HG03175 (cell line): ENCODE results near the gene MRPL41.
"Not testable (repeated sequence)": the region's sequence is repeated elsewhere in the genome, so short reads cannot be mapped to it uniquely, and the experiment has no call there.

Experiments
- ATAC-seq: cut with Tn5 transposase; IDR thresholded peaks from one replicate; pipeline ENCODE4 v1.9.1; 2021; ENCODE audit warnings: mild to moderate bottlenecking, moderate library complexity; ENCODE audit not compliant: unreplicated experiment

The MRPL41 gene

DNA sequence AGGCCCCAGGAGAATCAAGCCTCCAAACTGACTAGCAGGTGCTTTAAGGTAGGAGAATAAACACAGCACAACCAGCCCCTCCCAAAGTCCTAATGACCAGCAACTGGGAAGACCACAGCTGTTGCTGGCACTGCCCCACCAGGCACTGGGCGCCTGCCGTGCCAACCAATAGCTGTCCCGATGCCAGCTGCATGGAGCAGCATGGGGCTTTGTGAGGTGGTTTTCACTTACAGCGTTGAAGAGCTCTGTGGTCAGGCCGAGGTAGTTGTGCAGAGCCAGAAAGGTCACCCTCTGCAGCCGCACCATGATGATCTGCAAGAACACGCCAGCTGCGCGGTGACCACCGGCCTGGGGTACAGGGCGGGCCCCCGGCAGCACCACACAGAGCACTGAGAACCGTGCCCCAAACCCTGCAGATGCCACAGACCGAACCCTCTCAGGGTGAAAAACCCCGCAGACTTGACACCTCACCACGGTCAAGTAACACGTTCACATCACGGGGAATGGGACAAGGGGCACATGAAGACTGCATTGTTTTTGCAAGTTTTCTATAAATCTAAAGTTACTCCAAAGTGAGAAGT is 30.2 kb upstream of the MRPL41 start:
- no peak for ATAC-seq

DNA sequence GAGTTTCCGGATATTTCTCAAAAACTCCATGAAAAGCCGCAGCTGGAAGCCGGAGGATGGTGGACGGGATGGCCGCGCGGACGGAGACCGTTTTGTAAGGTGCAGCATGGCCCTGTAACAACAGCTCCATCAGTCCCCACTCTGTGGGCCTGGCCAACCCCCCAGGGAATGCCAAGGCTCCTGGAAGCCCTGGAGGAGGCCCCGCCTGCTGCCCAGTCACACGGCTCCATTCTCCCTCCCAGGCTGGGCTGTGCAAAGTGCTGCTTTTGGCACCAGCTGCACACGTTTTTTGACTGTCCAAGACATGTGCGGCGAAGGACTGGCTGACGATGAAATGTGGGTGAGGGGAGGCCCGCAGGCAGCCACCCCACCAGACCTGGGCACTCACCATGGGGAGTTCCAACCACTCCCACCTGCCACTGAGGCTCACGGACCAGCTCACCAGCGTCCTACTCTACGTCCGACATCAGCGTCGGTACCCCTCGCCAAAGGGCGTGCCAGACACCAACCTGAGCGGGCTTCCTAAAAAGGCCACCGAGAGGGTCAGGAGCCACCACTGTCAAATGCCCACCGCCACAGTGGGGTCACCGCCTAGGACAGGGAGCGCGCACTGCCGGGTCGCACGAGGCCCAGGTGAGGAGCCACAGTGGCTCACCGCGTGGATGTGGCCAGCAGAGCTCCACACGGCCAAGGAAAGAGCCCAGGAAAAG is 28.8 kb upstream of the MRPL41 start:
- no peak for ATAC-seq

DNA sequence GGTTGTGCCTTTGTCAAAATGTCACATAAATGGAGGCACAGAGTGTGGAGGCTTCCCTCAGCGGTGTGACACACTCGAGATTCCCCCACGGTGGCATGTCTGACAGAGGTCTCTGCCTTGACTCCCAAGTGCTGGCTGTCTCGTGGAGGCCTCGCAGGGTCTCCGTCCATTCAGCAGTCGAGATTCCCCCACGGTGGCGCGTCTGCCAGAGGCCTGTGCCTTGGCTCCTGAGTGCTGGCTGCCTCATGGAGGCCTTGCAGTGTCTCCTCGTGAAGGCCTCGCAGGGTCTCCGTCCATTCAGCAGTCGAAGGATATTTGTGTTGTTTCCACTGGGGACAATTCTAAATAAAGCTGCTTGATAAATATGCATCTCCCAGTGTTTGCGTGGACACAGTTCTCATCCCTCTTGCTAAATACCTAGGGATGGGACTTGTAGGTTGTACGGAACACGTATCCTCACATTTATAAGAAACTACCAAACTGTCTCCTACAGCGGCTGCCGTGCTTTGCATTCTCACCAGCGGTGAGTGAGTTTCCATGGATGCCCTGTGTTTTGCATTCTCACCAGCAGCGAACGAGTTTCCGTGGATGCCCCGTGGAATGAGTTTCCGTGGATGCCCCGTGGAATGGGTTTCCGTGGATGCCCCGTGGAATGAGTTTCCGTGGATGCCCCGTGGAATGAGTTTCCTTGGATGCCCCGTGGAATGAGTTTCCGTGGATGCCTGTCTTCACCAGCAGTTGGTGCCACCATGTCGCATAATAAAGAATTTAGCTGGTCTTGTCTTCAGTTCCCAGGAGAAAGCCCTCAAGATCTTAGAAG is 27.3 kb upstream of the MRPL41 start:
- no peak for ATAC-seq

GRCh38 chr9:137524981-137525317 is 26.7 kb upstream of the MRPL41 start:
- ATAC-seq = no peak

GRCh38 chr9:137530331-137530730 is 21.3 kb upstream of the MRPL41 start:
- ATAC-seq = no peak

- ATAC-seq = no peak
Measured at GRCh38 chr9:137531099-137531765, 20.4 kb upstream of the MRPL41 start.

GRCh38 chr9:137532891-137533468 is 18.7 kb upstream of the MRPL41 start:
- not testable (repeated sequence) for ATAC-seq

DNA sequence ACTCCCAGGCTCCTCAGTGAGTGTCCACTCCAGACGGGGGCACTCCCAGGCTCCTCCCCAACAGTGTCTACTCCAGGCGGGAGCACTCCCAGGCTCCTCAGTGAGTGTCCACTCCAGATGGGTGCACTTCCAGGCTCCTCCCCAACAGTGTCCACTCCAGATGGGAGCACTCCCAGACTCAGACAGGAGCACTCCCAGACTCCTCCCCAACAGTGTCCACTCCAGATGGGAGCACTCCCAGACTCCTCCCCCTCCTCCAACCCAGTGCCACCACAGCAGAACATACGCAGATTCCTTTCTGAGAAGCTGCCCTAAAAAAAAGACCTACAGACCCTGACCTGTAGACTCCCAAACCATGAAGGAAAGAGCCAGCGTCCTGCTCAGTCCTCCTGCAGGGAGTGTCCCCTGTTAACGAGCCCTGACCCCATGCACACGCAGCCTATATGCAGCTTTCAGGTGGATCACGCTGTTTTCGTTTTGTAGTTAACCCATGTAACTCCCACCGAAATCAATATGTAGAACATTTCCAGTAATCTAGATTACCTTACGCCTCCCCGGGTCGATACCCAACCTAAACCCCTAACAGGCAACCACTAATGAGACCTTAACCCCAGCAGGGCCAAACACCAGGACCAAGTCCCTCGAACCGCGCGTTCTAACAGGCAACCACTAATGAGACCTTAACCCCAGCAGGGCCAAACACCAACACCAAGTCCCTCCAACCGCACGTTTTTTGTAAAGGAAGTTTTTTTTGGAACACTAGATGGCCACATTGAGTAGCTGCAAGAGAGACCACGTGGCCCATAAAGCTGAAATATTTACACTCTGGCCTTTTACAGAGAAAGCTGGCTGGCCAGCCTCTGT is 17.2 kb upstream of the MRPL41 start:
- ATAC-seq = no peak

- ATAC-seq = no peak
Measured at GRCh38 chr9:137535120-137535428, 16.6 kb upstream of the MRPL41 start.

- not testable (repeated sequence) for ATAC-seq
Measured at GRCh38 chr9:137536594-137537131, 15.0 kb upstream of the MRPL41 start.

DNA sequence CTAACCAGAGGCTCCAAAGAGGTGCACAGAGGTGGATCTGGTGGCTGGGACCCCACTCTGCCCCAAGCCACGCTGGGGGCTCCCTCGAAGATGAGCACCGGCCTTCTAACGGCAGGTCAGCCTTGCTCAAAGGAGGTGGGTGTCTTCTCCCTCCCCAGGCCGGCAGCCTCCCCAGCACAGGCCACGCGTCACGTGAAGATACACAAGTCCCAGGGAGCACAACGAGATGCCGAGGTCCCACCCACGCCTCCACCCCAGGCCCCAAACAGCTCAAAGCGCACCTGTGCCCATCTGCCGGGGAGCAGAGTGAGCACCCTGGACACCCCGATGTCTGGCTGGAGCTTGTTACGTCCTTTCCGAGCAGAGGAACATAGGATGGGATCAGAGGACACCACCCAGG is 13.6 kb upstream of the MRPL41 start:
- no peak for ATAC-seq

DNA sequence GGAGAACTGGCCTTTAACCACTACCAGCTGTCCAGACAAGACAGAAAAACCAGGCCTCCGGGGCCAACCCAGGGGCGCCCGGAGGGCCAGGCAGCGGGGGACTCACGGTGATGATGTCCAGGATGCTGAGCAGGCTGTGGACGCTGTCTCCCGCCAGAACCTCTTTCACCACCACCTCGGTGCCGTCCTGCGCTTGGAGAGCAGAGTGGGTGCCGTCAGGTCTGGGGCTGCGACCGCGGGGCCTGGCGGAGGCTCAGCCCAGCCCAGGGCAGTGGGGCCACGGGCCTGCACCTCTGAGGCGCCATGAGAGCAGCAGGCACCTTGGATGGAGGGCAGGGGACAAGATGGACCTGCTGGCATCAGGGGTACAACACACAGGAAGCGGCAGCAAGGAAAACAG is 11.1 kb upstream of the MRPL41 start:
- no peak for ATAC-seq

- no peak for ATAC-seq
Measured at GRCh38 chr9:137542486-137542885, 9.2 kb upstream of the MRPL41 start.

GRCh38 chr9:137543237-137543963 is 8.3 kb upstream of the MRPL41 start:
- ATAC-seq = no peak

DNA sequence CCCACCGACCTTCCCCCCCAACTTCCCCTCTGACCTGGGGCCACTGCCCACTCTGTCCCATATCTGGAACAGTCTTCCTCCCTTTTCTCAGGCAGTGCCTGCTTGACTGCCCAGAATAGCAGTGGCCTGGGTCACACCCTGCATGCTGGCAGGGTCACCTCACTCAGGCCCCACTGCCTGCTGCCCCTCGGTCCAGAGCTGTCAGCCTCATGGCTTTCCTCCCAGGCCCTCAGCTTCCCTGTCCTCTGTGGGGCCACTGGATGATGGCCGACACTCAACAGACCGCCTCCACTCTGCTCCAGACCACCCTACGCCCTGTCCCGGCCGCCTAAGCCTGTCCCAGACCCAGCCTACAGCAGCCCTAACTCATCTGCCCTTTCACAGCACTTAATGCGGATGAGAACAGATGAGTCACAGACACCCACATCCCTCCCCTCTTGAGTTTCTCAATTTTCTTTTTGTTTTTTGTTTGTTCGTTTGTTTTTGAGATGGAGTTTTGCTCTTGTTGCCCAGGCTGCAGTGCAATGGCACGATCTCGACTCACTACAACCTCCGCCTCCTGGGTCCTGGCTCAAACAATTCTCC is 7.4 kb upstream of the MRPL41 start:
- ATAC-seq = no peak

DNA sequence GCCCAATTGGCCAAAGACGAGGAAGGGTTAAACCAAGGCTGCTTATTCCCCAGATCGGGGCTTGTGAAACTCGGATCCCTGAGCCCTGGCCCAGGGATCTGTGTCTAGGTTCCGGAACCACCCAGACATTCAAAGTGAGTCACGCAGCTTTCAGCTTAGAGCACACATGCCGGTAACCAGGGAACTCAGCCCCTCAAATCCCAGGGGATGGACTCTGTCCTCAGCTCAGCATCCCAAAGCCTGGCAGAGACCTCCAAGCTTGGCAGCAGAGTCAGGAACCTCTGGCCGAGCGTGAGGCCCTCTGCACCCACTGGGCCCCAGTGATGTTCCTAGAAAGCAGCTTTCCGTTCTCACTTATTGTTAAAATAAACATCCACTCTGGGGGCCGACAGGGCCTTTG is 6.6 kb upstream of the MRPL41 start:
- ATAC-seq = no peak

- ATAC-seq = no peak
Measured at GRCh38 chr9:137547687-137548543, 3.8 kb upstream of the MRPL41 start.

GRCh38 chr9:137550231-137550621 is 1.5 kb upstream of the MRPL41 start, which contains the start of gene PNPLA7:
PNPLA7 (minus strand) TSS chr9:137550402; CDS start chr9:137550197, 205 bp downstream.
- ATAC-seq = no peak
